Immature natural killer cell (primary cell): ENCODE measurements around the gene ZZZ3. TPM values are rescaled to one million over a fixed set of nuclear protein-coding genes. Genes with fewer than 3 reads are reported as not detected.
"Not testable (repeated sequence)": the region's sequence is repeated elsewhere in the genome, so short reads cannot be mapped to it uniquely, and the experiment has no call there.

Experiments used
- DNase-seq, 3 donors: peaks; one replicate each; pipeline ENCODE4 v3.0.0; 2022; ENCODE audit warnings: mixed read lengths in 1 of 3
- H3K27ac Mint-ChIP-seq, 6 donors: one replicate each; pipeline ENCODE4 v1.8.0; 2020; ENCODE audit warnings: mixed read lengths in 6 of 6, mild to moderate bottlenecking in 5 of 6, inconsistent platforms in 4 of 6, moderate library complexity in 3 of 6
- H3K27me3 Mint-ChIP-seq, 3 donors: one replicate each; pipeline ENCODE4 v1.8.0; 2020 to 2021; ENCODE audit warnings: low read depth in 3 of 3, mild to moderate bottlenecking in 3 of 3, mixed read lengths in 3 of 3, moderate library complexity in 3 of 3, inconsistent platforms in 1 of 3
- H3K36me3 Mint-ChIP-seq, 3 donors: one replicate each; pipeline ENCODE4 v1.8.0; 2020; ENCODE audit warnings: mixed read lengths in 3 of 3, inconsistent platforms in 2 of 3, mild to moderate bottlenecking in 2 of 3
- H3K4me1 Mint-ChIP-seq, 2 donors: one replicate each; pipeline ENCODE4 v1.8.0; 2020; ENCODE audit warnings: inconsistent platforms in 2 of 2, mild to moderate bottlenecking in 2 of 2, mixed read lengths in 2 of 2, moderate library complexity in 1 of 2
- H3K4me3 Mint-ChIP-seq, 5 donors: one replicate each; pipeline ENCODE4 v1.8.0; 2020; ENCODE audit warnings: mild to moderate bottlenecking in 5 of 5, mixed read lengths in 5 of 5, inconsistent platforms in 3 of 5, moderate library complexity in 3 of 5
- H3K9me3 Mint-ChIP-seq, 6 donors: one replicate each; pipeline ENCODE4 v1.8.0; 2020; ENCODE audit warnings: mild to moderate bottlenecking in 6 of 6, mixed read lengths in 6 of 6, inconsistent platforms in 4 of 6, moderate library complexity in 3 of 6
- polyA plus RNA-seq, 3 donors: library from polyadenylated mRNA; unstranded; fragments of 300-500 nt; fragmentation: Illumina TruSeq; gene quantifications; one replicate each; pipeline ENCODE4 v1.2.3, GENCODE V29; 2021

Gene ZZZ3
- polyA plus RNA-seq, result 10 to 100 TPM in 2 of 3 donors, 1 to 10 TPM in 1; 8.8 to 25.8 (median 12.8) TPM

GRCh38 chr1:77682460-77683159 lies at the start of gene ZZZ3:
TSS of gene ZZZ3 (minus strand) at chr1:77682658. CDS start at chr1:77633354, 49,304 bp downstream.
- Mint-ChIP-seq H3K4me3 (peak within 1 kb of the TSS; percentile 89 to 96 (median 94)), H3K27me3 (peaks cover 6 to 14% (median 8%) of the 10 kb centered on the region in 3 donors), H3K9me3 (no peaks in the 10 kb centered on the region), H3K4me1 (peaks cover 39 to 51% of the 10 kb centered on the region in 2 donors), H3K36me3 (no peaks in the 10 kb centered on the region), H3K27ac (peak within 1 kb of the TSS; percentile 93 to 98 (median 96))
- peak; percentile 94 to 97 (median 95) for DNase-seq

- no peak for DNase-seq
- H3K4me3 Mint-ChIP-seq, result no peak overlapping the region
- peaks cover 11 to 27% (median 12%) of the 10 kb centered on the region in 3 donors for H3K36me3 Mint-ChIP-seq
- no peaks in the 10 kb centered on the region for H3K9me3 Mint-ChIP-seq
- H3K27ac Mint-ChIP-seq, result peak overlapping the region in 1 of 6 donors; percentile 1
- peaks cover 0 to 1% of the 10 kb centered on the region in 2 donors for H3K4me1 Mint-ChIP-seq
- H3K27me3 Mint-ChIP-seq, result peaks cover 0 to 2% (median 0%) of the 10 kb centered on the region in 3 donors
Measured at GRCh38 chr1:77732090-77732489, 49.6 kb upstream of the ZZZ3 start.

DNA sequence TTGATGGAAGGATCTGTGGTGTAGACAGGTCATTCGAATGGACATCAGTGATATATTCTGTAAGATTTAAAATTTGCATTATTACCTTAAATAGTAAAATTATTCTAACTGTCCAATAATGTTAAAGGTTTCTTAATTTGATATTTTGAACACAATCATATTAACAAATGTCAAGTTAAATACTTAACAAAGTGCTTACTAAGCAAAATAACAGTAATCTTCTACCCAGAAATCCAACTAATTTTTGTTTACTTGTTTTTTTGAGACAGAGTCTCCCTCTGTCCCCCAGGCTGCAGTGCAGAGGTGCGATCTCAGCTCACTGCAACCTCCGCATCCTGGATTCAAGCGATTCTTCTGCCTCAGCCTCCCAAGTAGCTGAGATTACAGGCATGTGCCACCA lies 43.2 kb upstream of the ZZZ3 start:
- Mint-ChIP-seq H3K4me3 (no peak overlapping the region), H3K27me3 (peaks cover 0 to 2% (median 0%) of the 10 kb centered on the region in 3 donors), H3K9me3 (no peaks in the 10 kb centered on the region), H3K27ac (peak overlapping the region in 1 of 6 donors; percentile 29), H3K4me1 (peaks cover 0 to 5% of the 10 kb centered on the region in 2 donors), H3K36me3 (peaks cover 32 to 52% (median 43%) of the 10 kb centered on the region in 3 donors)
- DNase-seq, result no peak

DNA sequence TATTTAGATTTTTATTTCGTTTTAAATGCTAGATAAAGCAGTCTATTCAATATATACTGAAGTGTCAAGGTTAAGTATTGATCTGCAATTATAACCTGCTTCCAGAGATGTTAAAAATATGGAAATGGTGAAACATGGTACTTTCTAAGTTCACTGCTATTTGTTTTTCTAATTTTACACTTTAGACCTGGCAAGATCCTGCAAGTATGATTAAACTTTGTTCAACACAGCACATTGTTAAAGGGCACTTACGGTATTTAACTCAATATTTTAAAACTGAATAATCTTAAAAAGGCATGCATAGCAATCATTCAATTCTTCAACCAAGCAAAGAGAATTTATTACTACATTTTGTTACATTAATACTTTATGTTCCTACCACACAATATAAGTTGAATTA lies 35.7 kb upstream of the ZZZ3 start:
- Mint-ChIP-seq H3K4me1 (no peaks in the 10 kb centered on the region), H3K9me3 (no peaks in the 10 kb centered on the region), H3K4me3 (no peak overlapping the region), H3K36me3 (peaks cover 42 to 49% (median 48%) of the 10 kb centered on the region in 3 donors), H3K27ac (no peak overlapping the region), H3K27me3 (peaks cover 0 to 1% (median 0%) of the 10 kb centered on the region in 3 donors)
- DNase-seq, result no peak

DNA sequence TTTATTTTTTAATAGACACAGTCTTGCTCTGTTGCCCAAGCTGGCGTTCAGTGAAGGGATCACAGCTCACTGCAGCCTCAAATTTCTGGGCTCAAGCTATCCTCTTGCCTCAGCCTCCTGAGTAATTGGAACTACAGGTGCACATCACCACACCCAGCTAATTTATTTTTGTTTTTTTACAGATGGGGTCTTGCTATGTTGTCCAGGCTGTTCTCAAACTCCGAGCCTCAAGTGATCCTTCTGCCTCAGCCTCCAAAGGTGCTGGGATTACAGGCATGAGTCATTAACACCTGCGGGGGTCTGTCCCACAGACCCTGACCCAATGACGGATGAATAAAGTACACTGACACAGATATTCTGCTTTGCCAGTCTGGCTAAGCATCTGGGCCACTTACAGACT lies 33.6 kb upstream of the ZZZ3 start:
- no peak overlapping the region for H3K4me3 Mint-ChIP-seq
- H3K9me3 Mint-ChIP-seq, result no peaks in the 10 kb centered on the region
- no peak overlapping the region for H3K27ac Mint-ChIP-seq
- DNase-seq, result no peak
- H3K36me3 Mint-ChIP-seq, result peaks cover 30 to 42% (median 41%) of the 10 kb centered on the region in 3 donors
- no peaks in the 10 kb centered on the region for H3K4me1 Mint-ChIP-seq
- peaks cover 0 to 1% (median 0%) of the 10 kb centered on the region in 3 donors for H3K27me3 Mint-ChIP-seq

GRCh38 chr1:77709727-77710126 lies 27.3 kb upstream of the ZZZ3 start:
- H3K36me3 Mint-ChIP-seq, result peaks cover 25 to 38% (median 26%) of the 10 kb centered on the region in 3 donors
- peaks cover 0 to 1% (median 0%) of the 10 kb centered on the region in 3 donors for H3K27me3 Mint-ChIP-seq
- H3K9me3 Mint-ChIP-seq, result no peaks in the 10 kb centered on the region
- DNase-seq, result no peak
- H3K27ac Mint-ChIP-seq, result no peak overlapping the region
- no peaks in the 10 kb centered on the region for H3K4me1 Mint-ChIP-seq
- no peak overlapping the region for H3K4me3 Mint-ChIP-seq

GRCh38 chr1:77706321-77706720 lies 23.9 kb upstream of the ZZZ3 start:
- Mint-ChIP-seq H3K27ac (no peak overlapping the region), H3K36me3 (peaks cover 9 to 26% (median 10%) of the 10 kb centered on the region in 3 donors), H3K4me3 (no peak overlapping the region), H3K9me3 (no peaks in the 10 kb centered on the region), H3K27me3 (no peaks in the 10 kb centered on the region), H3K4me1 (no peaks in the 10 kb centered on the region)
- no peak for DNase-seq

- no peaks in the 10 kb centered on the region for H3K4me1 Mint-ChIP-seq
- H3K9me3 Mint-ChIP-seq, result no peaks in the 10 kb centered on the region
- peak overlapping the region in 1 of 6 donors; percentile 48 for H3K27ac Mint-ChIP-seq
- H3K4me3 Mint-ChIP-seq, result no peak overlapping the region
- H3K36me3 Mint-ChIP-seq, result peaks cover 4 to 18% (median 11%) of the 10 kb centered on the region in 3 donors
- H3K27me3 Mint-ChIP-seq, result no peaks in the 10 kb centered on the region
- no peak for DNase-seq
Measured at GRCh38 chr1:77704736-77705135, 22.3 kb upstream of the ZZZ3 start.

DNA sequence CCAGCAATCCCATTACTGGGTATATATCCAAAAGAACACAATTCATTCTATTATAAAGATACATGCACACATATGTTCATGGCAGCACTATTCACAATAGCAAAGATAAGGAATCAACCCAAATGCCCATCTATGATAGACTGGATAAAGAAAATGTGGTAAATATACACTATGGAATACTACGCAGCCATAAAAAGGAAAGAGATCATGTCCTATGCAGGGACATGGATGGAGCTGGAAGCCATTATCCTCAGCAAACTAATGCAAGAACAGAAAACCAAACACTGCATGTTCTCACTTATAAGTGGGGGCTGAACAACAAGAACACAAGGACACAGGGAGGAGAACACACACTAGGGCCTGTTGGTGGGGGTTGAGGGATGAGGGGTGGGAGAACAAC lies 17.2 kb upstream of the ZZZ3 start:
- not testable (repeated sequence) for H3K27ac Mint-ChIP-seq, H3K9me3 Mint-ChIP-seq, H3K4me3 Mint-ChIP-seq, H3K27me3 Mint-ChIP-seq, DNase-seq, H3K4me1 Mint-ChIP-seq
- peaks cover 9 to 29% (median 16%) of the 10 kb centered on the region in 3 donors for H3K36me3 Mint-ChIP-seq

DNA sequence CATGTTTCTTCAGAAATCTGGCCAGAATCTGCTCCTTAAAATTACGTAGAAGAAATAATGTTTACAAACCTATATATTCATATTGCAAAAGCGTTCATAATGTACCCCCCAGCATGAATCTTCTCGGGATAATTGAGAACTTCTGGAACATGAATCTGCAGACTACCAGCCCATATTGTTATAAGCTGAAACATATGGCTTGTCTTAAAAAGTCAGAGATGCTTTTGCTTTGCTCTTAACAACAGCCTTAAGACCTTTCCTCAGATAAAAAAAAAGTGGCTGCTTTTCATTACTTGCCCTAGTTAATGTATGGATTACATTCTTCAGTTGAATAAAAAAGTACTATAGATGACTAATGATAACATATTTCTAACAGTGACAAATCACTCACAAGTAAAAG lies 15.0 kb upstream of the ZZZ3 start:
- no peaks in the 10 kb centered on the region for H3K27me3 Mint-ChIP-seq
- H3K4me1 Mint-ChIP-seq, result no peaks in the 10 kb centered on the region
- H3K4me3 Mint-ChIP-seq, result no peak overlapping the region
- peaks cover 9 to 33% (median 23%) of the 10 kb centered on the region in 3 donors for H3K36me3 Mint-ChIP-seq
- no peak for DNase-seq
- no peak overlapping the region for H3K27ac Mint-ChIP-seq
- H3K9me3 Mint-ChIP-seq, result no peaks in the 10 kb centered on the region

- Mint-ChIP-seq H3K36me3 (peaks cover 0 to 17% (median 13%) of the 10 kb centered on the region in 3 donors), H3K27ac (peak overlapping the region in 3 of 6 donors; percentile 23 to 56 (median 30)), H3K9me3 (no peaks in the 10 kb centered on the region), H3K27me3 (no peaks in the 10 kb centered on the region), H3K4me3 (no peak overlapping the region), H3K4me1 (peaks cover 5 to 13% of the 10 kb centered on the region in 2 donors)
- DNase-seq, result no peak
Measured at GRCh38 chr1:77688939-77689338, 6.5 kb upstream of the ZZZ3 start.

DNA sequence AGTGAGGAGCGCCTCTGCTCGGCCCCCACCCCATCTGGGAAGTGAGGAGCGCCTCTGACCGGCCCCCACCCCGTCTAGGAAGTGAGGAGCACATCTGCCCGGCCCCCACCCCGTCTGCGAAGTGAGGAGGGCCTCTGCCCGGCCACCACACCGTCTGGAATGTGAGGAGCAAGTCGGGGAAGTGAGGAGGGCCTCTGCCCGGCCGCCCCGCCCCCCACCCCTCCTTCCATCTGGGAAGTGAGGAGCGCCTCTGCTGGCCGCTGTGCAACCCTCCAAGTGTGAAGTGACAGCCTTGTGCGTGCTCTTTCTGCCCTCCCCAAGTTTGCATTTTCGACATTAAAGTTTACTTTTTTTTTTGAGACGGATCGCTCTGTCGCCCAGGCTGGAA lies 5.1 kb upstream of the ZZZ3 start:
- peak overlapping the region in 2 of 6 donors; percentile 53 to 83 for H3K27ac Mint-ChIP-seq
- peaks cover 3 to 10% (median 6%) of the 10 kb centered on the region in 3 donors for H3K27me3 Mint-ChIP-seq
- peaks cover 0 to 13% (median 8%) of the 10 kb centered on the region in 3 donors for H3K36me3 Mint-ChIP-seq
- peak in 1 of 3 donors; percentile 11 for DNase-seq
- H3K4me1 Mint-ChIP-seq, result peaks cover 11 to 17% of the 10 kb centered on the region in 2 donors
- H3K4me3 Mint-ChIP-seq, result peak overlapping the region; percentile 47 to 82 (median 68)
- no peaks in the 10 kb centered on the region for H3K9me3 Mint-ChIP-seq

GRCh38 chr1:77686796-77687518 lies 4.5 kb upstream of the ZZZ3 start:
- Mint-ChIP-seq H3K9me3 (no peaks in the 10 kb centered on the region), H3K4me1 (peaks cover 17 to 23% of the 10 kb centered on the region in 2 donors), H3K36me3 (peaks cover 0 to 13% (median 8%) of the 10 kb centered on the region in 3 donors), H3K27me3 (peaks cover 6 to 13% (median 8%) of the 10 kb centered on the region in 3 donors), H3K27ac (no peak overlapping the region), H3K4me3 (no peak overlapping the region)
- DNase-seq, result no peak
